GM21528 (cell line): ENCODE measurements around the gene SOX9.
"Not testable (repeated sequence)": the region's sequence is repeated elsewhere in the genome, so short reads cannot be mapped to it uniquely, and the experiment has no call there.

Source experiments
- ATAC-seq: cut with Tn5 transposase; IDR thresholded peaks from one replicate; pipeline ENCODE4 v1.9.1; 2021; ENCODE audit warnings: mild to moderate bottlenecking, moderate library complexity; ENCODE audit not compliant: unreplicated experiment, low FRiP score

Gene SOX9

DNA sequence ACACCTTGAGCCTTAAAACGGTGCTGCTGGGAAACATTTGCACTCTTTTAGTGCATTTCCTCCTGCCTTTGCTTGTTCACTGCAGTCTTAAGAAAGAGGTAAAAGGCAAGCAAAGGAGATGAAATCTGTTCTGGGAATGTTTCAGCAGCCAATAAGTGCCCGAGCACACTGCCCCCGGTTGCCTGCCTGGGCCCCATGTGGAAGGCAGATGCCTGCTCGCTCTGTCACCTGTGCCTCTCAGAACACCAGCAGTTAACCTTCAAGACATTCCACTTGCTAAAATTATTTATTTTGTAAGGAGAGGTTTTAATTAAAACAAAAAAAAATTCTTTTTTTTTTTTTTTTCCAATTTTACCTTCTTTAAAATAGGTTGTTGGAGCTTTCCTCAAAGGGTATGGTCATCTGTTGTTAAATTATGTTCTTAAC lies 4.4 kb downstream of the SOX9 start:
- no peak for ATAC-seq

DNA sequence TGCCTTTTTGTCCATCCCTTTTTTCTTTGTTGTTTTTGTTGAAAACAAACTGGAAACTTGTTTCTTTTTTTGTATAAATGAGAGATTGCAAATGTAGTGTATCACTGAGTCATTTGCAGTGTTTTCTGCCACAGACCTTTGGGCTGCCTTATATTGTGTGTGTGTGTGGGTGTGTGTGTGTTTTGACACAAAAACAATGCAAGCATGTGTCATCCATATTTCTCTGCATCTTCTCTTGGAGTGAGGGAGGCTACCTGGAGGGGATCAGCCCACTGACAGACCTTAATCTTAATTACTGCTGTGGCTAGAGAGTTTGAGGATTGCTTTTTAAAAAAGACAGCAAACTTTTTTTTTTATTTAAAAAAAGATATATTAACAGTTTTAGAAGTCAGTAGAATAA lies 4.9 kb downstream of the SOX9 start:
- no peak for ATAC-seq

DNA sequence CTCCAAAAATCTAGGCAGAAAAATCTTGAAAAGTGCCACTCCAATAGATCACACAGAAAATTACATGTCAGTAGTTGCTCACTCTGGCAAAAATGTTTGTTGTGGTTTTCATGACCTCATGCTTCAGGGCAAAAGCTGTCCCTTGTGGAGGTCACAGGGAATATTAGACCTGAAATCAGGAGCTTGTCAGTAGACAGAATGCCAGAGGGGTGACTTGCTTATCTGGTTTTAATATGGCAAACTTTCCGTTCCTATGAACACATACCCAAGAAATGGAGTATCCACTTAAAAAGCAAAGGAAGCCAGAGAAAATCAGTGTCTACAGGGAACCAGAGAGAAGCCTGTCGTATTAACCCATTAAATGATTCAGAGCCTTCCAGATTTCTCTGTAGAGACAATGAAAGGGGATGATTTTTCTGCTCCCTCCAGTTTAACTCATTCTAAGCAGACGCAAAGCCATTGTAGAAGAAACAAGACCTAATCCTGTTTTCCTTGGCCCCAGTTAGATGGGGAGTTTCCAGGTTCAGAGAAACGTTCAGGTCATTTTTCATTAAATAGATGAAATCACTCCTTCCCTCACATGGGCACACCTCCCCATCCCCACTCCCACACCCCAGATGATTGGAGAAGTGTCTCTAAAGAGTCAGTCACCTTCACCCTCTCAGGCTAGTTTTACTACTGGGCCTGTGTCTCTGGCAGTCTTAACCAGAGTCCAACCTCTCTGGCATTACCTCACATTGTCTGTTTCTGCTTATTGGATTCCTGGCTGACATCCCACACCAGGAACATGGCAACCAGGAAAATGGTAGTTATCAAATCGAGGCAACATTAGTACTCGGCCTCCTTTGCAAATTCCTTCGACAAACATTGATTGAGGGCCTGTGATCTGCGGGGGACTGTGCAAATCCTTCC lies 6.0 kb downstream of the SOX9 start:
- ATAC-seq, result no peak

DNA sequence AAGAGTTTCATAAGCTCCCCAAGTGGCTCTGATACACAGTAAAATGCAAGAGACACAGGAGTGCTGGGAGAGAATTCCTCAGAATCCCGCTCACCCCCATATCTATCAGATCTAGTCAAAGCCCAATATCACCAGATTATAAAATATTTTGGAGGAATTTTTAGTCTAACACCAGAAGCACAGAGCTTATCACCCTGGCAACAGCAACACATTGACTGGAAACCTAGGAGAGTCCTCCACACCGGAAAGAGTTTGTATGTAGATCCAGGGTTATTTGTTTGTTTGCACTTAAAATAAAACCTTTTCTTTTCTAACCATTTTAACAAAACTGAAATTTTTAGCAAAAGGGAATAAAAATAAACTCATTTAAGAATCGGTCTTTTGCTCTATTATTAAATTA lies 7.2 kb downstream of the SOX9 start:
- no peak for ATAC-seq

DNA sequence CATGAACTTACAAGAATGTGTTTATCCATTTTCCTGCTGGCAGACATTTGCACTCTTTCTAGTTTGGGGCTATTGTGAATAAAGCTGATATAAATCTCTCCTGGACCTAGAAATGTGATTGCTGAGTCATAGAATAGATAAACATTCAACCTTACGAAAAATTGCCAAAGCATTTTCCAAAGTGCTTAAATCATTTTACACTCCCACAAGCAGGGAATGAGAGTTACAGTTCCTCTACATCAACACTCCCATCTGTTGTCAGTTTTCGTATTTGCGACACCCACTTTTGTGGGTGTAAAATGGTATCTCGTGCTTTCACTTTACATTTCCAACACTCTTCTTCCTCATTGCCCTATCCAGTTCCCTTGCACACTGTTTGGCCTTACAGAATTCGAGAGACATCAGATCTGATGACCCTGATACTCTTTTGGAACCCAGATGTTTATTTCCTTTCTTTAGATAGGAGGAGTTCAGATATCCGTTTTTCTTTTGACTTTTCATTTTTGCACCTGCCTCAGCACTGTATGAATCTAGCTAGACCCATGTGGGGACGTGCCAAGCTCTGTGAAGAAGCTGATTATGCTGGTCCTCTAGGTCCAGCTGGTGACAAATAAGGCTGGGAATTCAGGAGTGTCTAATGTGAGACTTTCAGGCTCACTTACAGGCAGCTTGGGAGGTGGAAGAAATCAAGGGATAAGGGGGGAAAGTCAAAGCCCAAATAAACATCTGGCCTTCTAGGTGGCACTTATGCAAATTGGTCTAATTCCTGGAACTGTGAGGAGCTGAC lies 14.0 kb downstream of the SOX9 start:
- ATAC-seq, result no peak

DNA sequence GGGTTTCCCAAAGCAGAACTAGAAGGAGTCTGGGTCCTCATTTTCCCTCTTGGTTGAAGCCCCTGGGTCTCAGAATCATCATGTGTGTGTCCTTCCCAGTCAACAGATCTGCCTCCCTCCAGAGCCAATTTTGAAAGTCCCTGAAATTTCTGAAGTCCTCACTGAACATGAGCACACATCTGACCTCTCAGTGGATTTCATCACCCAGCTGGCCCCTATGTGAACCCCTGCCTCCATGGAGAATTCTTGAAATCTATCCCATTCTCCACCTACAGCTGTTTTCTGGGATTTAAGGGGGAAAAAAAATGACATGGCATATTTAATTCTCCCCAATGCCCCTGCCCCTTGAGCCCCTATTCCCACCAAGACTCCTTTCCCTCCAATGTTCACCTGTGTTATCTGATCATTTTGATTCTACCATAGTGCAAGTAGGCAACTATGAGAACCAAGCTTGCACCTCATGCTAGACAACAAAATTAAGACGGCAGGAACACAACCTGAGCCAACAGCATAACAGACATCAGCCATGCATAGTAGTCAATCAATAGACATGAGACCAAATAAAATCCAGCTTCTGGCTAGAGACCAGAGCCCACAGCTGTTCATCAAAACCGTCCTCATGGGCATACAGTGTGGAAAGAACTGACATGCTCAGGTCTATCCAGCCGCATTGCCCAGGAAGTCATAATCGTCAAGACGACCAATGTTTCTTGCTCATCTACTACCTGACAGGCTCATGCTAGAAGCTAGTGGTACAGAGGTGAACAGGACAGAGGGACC lies 14.9 kb downstream of the SOX9 start:
- ATAC-seq, result no peak

DNA sequence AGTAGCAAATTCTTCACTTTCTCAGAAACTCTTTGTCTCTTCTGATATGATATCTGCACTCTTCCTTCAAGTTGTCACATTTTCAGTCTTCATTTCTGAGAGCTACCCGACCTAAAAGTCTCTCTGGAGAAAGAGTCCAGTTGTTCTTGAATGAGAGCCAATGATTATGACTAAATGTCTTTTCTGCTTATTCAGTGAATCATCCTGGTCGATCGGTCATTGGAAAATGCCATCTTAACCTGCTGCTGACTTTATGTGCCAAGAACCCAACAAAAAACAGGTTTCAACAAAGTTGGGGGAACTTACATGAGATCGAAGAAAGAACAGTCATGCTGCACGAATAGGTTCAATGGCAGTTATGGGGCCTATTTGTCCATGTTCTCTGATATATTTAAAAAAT lies 15.9 kb downstream of the SOX9 start:
- ATAC-seq, result no peak

DNA sequence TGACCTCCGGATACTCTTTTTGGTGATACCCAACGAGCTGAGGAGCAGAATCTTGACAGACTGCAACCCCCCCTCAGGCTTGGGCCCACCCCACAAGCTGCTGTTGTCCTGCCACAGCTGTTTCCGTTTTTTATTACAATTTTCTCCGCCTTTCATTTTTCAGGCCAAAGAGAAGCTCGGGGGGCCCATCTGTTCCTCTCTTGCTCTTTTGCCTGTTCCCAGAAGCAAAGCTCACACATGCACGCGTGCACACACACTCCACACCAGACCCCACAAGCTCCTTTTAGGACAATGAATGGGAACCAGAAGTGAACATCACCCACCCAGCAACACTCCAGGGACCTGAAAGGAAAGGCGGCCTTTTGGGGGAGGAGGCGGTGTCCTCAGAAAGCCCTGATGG lies 16.3 kb downstream of the SOX9 start:
- ATAC-seq, result no peak

DNA sequence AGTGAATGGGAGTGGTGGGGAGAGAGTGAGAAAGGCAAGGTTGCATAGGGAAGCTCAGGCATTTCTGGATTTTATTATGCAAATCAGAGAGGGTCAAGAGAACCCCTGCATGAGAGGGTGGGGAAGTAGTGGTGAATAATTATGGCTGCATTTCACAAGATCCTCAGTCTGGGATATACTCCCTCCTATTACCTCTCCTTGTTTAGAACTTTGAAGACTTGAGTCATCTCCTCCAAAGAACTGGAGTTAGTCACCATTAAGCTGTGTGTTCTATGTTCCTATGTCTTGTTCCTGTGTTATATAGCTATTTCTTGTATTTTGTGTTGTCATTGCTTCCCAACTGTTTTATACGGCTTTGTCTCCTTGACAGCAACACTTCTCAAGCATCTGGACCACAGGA lies 18.4 kb downstream of the SOX9 start:
- ATAC-seq, result no peak

DNA sequence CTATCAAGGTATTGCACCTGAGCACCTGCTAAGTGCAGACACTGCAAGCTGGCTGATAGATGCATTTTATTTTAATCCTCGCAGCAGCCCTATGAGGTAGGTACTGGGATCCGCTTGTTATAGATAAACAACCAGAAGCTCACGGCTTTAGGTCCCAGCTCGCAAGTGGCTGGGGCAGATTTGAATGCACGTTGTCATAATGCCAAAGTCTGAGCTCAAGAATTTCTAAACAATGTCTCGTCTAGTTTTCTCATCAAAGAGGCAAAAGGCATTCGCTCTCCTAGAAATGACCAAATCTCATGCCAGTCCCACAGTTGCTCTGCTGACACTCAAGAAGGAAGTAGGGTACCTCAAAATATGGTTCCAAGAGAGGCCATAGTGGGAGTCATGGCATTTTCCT lies 20.5 kb downstream of the SOX9 start:
- ATAC-seq, result no peak

DNA sequence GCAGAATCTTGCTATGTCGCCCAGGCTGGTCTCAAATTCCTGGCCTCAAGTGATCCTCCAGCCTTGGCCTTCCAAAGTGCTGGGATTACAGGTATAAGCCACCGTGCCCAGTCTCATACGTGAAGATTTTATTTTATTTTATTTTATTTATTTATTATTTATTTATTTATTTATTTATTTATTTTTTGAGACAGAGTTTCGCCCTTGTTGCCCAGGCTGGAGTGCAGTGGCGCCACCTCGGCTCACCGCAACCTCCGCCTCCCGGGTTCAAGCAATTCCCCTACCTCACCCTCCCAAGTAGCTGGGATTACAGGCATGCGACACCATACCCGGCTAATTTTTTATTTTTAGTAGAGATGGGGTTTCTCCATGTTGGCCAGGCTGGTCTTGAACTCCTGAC lies 21.3 kb downstream of the SOX9 start:
- not testable (repeated sequence) for ATAC-seq

DNA sequence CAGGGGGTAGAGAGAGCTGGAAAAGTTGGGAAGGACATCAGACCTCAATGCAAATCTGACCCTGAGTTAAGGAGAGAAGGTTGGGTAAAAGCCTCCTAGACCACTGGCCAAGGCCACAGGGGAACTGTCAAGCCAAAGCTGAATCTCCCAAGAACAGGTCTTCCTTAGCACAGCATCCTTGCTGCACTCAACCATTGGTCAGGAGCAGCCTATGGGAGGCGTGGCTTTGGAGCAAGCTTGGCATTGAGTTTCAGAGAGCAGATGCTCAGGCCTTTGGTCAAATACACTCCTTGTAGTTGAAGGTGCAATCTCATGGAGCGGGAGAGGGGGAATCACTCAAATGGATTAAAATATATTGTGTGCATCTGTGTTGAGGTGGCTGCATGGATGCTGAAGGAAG lies 21.8 kb downstream of the SOX9 start:
- ATAC-seq, result no peak

DNA sequence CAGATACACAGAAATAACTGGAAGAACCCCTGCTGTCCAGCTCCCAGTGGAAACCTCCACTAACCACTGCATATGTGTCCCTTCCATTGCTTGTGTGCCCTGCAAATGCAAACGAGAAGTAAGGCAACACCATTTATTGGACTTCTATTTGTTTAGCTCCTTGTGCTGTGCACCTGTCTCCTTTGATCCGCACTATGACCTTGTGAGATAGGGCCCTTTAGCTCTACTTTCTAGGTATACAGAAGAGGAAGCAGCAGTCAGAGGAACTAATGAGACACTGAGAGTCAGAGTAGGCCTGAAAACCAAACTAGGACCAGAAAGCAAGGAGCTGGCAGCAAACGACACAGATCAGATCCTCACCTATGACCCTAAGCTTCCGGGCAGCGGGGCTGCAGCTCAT lies 22.4 kb downstream of the SOX9 start:
- no peak for ATAC-seq

DNA sequence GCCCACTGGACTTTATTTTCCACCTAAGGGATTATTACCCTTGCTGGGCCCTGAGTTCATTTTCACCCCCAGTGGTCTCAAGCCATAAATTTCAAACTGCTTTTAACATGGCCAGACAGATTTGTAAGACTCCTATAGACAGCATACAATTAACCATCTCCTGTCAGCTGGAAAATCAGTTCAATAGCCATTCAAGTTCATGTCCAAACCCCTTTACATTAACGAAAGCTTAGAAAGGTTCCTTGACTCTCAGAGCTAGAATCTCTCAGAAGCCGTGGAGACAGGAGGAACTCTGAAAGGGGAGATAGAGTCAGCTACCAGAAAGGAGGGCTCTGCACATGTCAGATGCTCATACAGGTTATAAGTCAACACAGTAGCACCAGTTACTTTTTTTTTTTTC lies 23.3 kb downstream of the SOX9 start:
- ATAC-seq, result no peak

DNA sequence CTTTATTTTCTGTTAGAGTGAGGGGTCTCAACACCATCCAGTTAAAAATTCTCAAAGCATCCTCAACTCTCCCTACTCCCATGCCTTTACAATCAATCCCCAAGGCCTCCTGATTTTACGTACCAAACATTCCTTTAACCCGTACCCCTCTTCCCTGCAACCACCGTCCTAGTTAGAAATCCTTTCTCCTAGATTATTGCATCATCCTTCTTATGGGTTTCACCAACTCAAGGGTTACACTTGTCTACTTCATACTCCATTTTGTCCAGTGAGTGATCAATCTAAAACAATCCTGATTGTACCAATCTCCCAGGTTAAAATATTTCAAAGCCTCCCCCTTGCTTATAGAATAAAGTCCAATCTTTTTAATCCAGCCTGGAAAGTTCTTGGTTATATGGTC lies 24.7 kb downstream of the SOX9 start:
- no peak for ATAC-seq

DNA sequence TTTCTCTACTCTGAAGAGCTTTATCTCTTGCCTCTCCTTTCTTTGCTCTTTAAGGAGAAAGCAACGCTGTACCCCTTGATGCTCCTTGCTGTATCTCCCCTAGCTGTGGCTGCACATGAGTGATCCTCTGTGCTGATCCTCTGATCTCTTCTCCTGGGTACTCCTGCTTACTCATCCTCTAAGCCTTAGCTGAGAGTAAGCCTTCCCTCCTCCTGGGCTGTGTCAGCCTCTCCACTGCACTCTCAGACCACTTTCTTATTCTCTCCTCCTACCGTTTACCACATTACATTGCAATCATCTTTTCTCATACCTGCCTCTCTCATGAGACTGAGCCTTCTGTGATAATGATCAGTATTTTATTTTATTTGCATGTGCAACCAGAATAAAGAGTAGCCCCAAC lies 25.1 kb downstream of the SOX9 start:
- ATAC-seq, result no peak

DNA sequence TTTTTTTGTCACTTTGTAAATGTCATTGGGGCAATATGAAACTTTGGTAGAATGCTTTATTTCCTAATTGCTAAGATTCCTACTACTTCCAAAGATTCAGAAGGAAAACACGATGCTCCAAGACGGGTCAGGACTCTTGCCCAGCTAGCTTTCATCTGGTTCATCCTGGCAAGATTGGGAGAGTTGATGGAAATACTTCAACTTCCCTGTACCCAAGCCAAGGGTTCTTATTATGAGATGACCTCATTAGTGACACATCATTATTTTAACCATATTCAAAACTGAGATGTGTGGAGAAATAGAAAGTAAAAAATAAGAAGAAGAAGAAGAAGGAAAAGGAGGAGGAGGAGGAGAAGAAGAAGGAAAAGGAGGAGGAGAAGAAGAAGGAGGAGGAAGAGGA lies 25.6 kb downstream of the SOX9 start:
- ATAC-seq, result no peak

DNA sequence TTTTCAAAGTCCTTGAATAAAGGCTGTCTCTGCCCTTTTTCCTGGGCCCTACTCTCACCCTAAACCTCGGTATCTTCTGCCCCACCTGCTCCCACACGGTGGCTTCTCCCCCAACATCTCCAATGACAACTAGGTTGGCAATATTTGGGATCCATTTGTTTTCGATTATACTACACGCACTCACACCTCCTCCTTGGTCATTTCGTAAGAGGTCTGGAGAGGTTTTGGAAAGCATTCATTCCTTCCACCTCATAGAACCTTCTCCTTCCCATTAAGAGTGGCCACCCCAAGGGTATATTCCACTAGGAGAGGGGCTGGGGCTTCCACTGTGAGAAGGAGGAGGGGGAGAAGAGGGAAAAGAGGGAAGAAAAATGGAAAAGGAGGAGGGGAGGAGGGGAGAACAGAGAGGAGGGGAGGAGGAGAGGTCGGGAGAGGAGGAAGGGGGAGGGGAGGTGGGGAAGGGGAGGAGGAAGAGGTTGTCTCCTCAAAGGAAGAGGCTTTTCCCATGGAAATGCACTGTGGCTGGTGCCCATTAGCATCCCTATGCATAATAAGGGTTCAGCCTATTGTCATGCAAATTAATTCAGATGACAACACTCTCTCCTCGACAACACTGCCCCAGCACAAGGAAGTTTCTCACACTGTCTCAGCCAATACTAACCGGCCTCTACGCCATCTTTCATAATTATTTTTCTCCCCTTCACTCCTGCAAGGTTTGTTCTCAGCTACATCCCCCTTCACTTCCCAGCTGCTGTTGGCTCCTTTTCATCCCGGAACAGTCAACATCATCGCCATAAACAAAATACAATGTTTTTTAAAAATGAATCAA lies 30.0 kb downstream of the SOX9 start:
- ATAC-seq, result no peak

DNA sequence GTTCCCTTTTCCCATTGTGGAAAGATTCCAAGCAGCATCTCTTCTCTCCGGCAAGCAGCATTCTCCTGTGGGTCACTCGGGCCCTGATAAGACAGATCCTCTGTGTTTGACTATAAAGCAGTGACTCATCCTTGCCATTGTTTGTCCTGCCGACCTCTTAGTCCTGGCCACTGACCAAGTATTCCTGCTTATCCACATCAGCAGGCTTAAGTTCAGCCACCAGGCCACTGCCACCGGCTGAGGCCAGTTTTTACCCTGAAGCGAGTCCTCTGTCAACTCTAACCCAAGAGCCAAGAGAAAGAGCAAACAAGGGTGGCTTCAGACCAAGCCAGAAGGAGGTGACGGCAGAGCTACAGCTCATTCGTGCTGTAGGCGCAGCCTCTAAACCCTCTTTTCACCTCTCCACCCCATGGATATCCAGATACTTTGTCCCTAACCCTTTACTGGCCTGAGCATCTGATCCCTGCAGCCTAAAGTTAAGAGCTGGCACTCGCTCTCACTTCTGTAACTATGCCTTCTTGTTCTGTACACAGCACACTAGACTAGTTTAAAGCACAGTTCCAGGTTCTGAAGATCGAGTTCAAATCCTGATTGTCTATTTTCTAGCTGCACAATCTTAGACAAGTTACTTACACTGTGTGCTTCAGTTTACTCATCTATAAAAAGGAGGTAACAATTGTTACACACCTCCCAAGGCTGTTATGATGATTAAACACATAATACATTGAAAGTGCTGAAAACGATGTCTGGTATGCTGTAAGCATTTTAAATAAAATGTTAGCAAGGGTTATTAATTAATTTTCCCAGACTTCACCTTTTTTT lies 31.0 kb downstream of the SOX9 start:
- ATAC-seq, result no peak
